GM20000 (cell line): ENCODE results near the gene ZNF860.
"Not testable (repeated sequence)": the region's sequence is repeated elsewhere in the genome, so short reads cannot be mapped to it uniquely, and the experiment has no call there.

Experiments used
- DNase-seq: peaks from one replicate; pipeline ENCODE4 v3.0.0; 2012; ENCODE audit warnings: low spot score
- CTCF ChIP-seq: IDR thresholded peaks from 2 replicates; pipeline ENCODE4 v1.5.1; 2012; ENCODE audit warnings: mild to moderate bottlenecking, control low read depth; ENCODE audit errors: extremely low read depth, missing control alignments

ZNF860 gene

DNA sequence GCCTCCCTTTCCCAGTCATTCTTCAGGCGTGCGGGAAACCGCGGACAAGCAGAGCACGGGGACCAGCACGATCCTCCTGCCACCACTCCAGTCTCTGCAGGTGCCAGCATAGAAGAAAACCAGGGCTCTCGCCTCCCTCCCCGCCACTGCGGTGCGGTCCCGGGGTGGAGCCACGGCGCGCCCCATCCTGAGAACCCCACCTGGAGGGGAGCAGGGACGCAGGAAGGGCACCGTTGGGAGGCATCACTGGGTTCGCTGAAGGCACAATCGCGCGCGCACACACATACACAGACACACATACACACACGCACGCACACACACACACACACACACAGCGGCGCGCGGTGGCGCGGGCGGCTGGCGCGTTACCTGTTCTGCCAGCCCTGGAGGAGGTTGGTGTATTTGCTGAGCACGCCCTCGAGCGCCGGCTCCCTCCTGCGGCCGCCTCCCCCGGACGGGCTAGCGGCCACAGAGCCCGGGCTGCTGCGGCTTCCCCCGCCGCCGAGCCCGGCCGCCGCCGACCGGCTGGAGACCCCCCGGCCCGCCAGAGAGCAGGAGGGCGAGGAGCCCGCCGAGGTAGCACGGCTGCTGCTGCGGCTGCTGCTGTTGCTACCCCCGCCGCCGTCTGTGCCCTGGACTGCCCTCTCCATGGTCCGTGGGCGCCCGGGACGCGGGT is 882 bp upstream of the ZNF860 start:
- TF ChIP-seq CTCF = no peak
- peak; percentile 54 for DNase-seq

DNA sequence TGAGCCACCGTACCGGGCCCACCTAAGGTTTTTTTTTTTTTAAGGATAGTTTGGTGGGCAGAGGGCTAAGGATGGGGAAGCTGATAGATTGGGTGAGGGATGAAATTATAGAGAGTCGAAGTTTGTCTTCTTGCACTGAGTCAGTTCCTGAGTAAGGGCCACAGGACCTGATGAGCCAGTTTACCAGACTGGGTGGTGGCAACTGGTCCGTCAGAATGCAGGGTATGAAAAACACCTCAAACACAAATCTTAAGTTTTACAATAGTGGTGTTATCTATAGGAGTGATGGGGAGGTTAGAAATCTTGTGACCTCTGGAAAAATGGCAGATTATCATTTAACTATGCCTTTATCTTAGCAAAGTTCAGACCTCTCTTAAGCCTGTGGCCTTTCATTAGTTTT is 2.8 kb downstream of the ZNF860 start:
- no peak for TF ChIP-seq CTCF
- DNase-seq = no peak

DNA sequence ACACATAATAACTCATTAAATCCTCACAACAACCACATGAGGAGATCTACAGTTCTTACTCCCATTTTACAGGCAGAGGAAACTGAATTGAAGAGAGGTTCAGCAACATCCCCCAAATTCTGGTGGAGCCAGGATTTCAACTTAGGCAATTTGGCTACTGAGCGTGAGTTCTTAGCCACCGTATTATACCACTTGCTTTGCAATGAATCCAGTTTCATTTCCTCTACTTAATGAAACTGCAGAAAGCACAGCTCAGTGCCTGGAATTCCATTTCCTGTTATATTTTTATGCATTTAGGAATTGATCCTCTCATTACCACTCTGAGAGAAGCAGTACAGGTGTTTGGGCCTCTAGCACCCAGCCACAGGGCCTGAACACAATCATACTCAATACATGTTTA is 4.3 kb downstream of the ZNF860 start:
- no peak for TF ChIP-seq CTCF
- no peak for DNase-seq

- TF ChIP-seq CTCF = no peak
- no peak for DNase-seq
Measured at GRCh38 chr3:31988271-31988670, 6.7 kb downstream of the ZNF860 start.

DNA sequence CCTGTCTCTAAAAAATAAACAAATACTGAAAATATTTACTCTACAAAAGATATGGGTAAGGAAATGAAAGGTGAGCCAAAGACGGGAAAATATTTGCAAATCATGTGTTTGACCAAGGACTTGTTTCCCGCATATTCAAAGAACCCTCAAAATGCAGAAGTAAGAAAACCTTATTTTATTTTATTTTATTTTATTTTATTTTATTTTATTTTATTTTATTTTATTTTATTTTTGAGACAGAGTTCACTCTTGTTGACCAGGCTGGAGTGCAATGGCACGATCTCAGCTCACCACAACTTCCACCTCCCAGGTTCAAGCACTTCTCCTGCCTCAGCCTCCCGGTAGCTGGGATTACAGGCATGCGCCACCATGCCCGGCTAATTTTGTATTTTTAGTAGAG is 11.4 kb downstream of the ZNF860 start:
- not testable (repeated sequence) for DNase-seq

GRCh38 chr3:31993843-31994242 is 12.3 kb downstream of the ZNF860 start:
- DNase-seq = no peak
- TF ChIP-seq CTCF = no peak

DNA sequence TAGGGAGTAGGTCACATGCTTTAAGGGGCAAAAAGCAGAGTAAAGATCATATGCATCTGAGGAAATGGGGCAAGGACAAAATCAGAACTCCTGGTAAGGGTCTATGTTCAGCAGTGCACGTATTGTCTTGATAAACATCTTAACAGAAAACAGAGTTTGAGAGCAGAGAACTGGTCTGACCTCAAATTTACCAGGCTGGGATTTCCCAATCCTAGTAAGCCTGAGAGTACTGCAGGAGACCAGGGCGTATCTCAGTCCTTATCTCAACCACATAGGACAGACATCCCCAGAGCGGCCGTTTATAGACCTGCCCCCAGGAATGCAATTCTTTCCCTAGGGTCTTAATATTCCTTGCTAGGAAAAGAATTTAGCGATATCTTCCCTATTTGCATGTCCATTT is 13.5 kb downstream of the ZNF860 start:
- DNase-seq = not testable (repeated sequence)

GRCh38 chr3:31996195-31996594 is 14.6 kb downstream of the ZNF860 start:
- TF ChIP-seq CTCF = no peak
- DNase-seq = no peak
